Upper lobe of left lung (tissue), 4 donors: ENCODE measurements around the gene MAD1L1.

Experiments
- CTCF ChIP-seq, 6 experiments: fragments of 450-650 bp in 4 of 6; fragments of 200-600 bp in 2 of 6; sonication (generic) in 2 of 6; IDR thresholded peaks; one replicate each; pipeline ENCODE4 v1.5.1; 2016 to 2019; ENCODE audit warnings: antibody characterized with exemption in 6 of 6
- EP300 ChIP-seq, 4 donors: sonication (generic); formaldehyde crosslinking; IDR thresholded peaks; one replicate each; pipeline ENCODE4 v1.5.1; 2017; ENCODE audit warnings: antibody characterized with exemption in 4 of 4, control low read depth in 2 of 4
- POLR2A ChIP-seq, 4 donors: fragments of 450-650 bp; IDR thresholded peaks; one replicate each; pipeline ENCODE4 v1.5.1; 2016 to 2017; ENCODE audit warnings: antibody characterized with exemption in 4 of 4, mild to moderate bottlenecking in 2 of 4
- POLR2AphosphoS5 ChIP-seq, 2 donors: sonication (generic); formaldehyde crosslinking; IDR thresholded peaks; one replicate each; pipeline ENCODE4 v1.5.1; 2017; ENCODE audit warnings: antibody characterized with exemption in 2 of 2

GRCh38 chr7:2220030-2220429 is 12.7 kb downstream of the MAD1L1 start:
- no peak for TF ChIP-seq CTCF (IDR thresholded peaks at IDR 0.05)
- TF ChIP-seq EP300 (IDR thresholded peaks at IDR 0.05), result no peak
- TF ChIP-seq POLR2AphosphoS5 (IDR thresholded peaks at IDR 0.05), result no peak
- TF ChIP-seq POLR2A (IDR thresholded peaks at IDR 0.05), result no peak
